HTR-8/SVneo (cell line): ENCODE measurements around the gene GADD45GIP1.
"Not testable (repeated sequence)": the region's sequence is repeated elsewhere in the genome, so short reads cannot be mapped to it uniquely, and the experiment has no call there.

Experiments
- DNase-seq: peaks from one replicate; pipeline ENCODE4 v3.0.0; 2011; ENCODE audit warnings: low spot score, mixed read lengths; ENCODE audit not compliant: insufficient read length
- FAIRE-seq: peaks from 2 replicates; lab custom pipeline; 2011; peaks lifted over from hg19 to GRCh38; lab: Jason Lieb, UNC

GADD45GIP1 gene

DNA sequence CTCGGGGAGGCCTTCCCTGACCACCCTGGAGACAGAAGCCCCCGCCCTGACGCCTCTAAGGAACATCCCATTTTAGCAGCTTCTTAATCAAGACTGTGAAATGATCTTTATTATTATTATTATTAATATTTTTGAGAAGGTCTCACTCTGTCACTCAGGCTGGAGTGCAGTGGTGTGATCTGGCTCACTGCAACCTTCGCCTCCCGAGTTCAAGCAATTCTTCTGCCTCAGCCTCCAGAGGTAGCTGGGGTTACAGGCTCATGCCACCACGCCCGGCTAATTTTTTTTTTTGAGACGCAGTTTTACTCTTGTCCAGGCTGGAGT is 8.8 kb upstream of the GADD45GIP1 start:
- DNase-seq (no peak), FAIRE-seq (no peak)

DNA sequence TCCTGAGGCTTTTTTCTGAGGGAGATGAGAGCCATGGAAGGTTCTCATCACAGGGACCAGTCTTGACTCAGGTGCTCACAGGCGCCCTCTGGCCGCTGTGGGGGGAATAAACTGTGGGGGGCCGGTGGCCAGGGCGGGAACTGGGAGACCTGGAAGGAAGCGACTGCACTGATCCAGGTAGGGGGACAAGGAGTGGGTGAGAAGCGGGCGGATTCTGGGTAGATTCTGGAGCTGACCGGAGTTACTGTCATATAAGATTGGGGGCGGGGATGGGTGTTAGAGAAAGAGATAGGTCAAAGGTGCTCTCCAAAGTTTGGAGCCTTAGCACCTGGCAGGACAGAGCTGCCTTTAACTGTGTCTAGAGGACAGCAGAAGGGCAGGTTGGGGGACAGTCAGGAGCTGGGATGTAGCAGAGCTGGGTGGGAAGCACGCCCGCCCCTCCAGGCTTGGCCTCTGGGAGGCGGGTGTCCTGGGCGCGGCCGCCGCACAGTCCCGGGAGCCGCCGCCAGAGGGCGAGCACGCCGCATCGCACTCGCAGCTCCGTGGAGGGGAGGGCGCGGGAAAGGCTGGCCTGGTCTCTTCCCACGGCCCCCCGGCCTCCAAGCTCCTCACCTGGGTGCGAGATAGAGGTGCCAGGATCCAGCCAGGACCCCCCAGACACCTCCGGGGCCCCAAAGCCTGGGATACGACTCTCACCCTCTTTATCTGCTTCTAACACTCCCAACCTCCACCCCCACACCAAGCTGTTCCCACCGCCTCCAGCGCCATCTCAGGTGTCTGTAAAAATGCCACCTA is 8.2 kb upstream of the GADD45GIP1 start:
- DNase-seq (peak; percentile 85), FAIRE-seq (peak; percentile 76)

DNA sequence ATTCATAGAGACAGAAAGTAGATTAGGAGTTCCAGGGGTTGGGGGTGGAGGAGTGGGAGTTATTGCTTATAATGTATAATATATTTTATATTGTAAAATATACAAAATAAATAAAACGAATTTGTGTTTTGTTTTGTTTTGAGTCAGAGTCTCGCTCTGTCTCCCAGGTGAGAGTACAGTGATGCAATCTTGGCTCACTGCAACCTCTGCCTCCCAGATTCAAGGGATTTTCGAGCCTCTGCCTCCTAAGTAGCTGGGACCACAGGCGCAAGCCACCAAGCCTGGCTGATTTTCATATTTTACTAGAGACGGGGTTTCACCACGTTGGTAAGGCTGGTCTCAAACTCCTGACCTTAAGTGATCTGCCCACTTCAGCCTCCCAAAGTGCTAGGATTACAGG is 2.5 kb upstream of the GADD45GIP1 start:
- FAIRE-seq (no peak), DNase-seq (no peak)

DNA sequence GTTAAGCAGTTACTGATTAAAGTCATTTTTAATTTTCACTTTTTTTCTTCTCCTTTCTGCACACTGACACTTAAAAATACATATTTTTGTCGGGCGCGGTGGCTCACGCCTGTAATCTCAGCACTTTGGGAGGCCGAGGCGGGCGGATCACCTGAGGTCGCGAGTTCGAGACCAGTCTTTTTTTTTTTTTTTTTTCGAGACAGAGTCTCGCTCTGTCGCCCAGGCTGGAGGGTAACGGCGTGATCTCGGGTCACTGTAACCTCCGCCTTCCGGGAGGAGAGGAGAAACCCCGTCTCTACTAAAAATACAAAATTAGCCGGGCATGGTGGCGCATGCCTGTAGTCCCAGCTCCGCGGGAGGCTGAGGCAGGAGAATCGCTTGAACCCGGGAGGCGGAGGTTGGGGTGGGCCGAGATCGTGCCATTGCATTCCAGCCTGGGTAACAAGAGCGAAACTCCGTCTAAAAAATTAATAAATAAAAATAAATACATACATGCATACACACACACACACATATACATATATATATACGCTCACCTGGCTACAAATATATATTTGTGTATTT is 448 bp upstream of the GADD45GIP1 start:
- DNase-seq, FAIRE-seq: not testable (repeated sequence)

DNA sequence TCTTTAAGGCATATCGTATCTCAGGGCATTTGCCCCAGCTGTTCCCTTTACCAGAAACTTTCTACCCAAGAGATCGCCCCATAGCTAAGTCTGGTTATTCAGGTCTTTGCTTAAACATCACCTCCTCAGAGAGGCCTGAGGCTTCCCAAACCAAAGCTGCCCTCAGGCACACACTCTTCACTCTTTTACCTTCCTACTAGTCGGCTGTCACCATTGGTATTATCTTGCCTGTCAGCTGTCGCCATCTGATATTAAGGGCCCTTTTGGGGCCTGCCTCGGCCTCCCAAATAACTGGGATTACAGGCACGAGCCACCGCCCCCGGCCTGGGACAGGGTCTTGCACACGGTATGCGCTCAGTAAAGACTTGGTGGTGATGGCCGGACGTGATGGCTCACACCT is 1.0 kb downstream of the GADD45GIP1 start:
- DNase-seq (no peak), FAIRE-seq (no peak)

DNA sequence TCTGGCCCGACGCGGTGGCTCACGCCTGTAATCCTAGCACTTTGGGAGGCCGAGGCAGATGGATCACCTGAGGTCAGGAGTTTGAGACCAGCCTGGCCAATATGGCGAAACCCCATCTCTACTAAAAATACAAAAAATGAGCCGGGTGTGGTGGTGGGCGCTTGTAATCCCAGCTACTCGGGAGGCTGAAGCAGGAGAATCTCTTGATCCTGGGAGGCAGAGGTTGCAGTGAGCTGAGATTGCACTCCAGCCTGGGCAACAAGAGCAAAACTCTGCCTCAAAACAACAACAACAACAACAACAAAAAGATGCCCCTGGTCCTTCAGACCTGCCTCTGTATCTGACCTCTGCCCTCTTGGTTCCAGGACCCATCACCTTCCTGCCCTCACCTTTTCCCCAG is 1.4 kb downstream of the GADD45GIP1 start:
- DNase-seq, FAIRE-seq: not testable (repeated sequence)

DNA sequence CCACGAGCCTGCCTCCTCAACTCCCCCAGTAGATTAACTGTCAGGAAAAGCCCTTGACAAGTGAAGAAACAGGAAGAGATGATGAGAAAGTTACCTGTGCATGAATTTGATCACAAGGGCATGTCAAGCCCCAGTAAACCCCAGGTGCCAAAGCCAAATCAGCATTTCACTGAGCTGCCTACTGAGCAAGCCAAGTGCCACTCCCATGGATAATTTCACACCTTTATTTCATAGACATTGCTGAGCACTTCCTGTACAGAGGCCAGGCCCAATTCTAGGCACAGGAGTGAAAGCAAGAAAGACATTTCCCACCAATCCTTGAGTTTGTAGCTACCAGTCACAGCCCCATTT is 2.4 kb downstream of the GADD45GIP1 start:
- FAIRE-seq: no peak
- no peak for DNase-seq

DNA sequence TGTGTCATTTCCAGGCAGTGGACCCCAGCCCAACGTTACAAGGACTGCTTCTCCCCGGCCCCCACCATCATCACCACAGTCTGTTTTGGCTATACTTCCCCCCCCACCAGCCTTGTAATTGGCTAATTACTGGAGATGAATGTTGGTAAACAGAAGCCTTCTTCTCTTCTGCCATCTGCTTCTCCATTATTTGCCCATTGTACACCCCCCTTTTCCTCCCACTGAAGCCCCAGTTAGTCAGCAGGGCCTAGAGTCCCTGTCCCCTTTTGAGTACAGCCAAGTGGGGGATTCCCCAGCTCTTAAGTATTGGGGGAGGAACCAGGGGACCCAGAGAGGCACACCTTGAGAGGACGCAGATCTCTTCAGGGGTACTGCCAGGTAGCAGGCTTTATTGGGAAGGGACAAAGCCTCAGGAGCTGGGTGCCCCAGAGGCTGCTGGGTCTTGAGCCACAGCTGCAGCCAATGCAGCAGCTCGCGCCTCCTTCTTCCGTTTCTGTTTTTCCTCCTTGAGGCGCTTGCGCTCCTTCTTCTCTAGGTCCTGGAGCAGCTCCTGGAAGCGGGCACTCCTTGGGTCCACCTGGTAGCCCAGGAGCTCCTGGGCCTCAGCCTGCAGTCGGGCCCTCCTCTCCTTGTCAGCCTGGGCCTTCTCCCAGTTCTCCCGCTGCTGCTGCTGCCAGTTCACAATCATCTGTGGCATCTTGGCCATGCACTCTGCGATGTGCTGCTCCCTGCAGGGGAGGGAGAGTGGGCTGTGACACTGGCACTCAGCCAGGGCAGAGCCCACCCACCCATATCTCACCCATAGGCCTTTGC is 3.0 kb downstream of the GADD45GIP1 start:
- FAIRE-seq (no peak), DNase-seq (no peak)

DNA sequence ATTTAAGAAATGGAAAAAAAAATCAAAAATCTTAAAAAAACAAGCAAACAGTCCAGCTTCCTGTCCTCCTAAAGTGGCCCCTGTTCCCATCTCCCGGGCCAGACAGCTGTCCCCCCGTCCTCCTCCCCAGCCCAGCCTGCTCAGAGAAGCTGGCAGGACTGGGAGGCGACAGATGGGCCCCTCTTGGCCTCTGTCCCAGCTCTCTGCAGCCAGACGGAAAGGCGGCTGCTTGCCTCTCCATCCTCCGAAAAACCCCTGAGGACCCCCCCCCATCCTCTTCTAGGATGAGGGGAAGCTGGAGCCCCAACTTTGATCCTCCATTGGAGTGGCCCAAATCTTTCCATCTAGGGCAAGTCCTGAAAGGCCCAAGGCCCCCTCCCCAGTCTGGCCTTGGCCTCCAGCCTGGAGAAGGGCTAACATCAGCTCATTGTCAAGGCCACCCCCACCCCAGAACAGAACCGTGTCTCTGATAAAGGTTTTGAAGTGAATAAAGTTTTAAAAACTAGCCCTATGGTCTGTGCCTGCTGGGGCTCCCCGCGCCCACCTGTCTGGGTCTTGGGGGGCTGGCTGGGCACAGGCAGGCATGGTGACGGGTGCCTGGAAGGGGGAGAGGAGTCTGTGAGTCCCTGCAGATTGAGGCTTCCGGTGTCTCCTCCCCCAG is 3.8 kb downstream of the GADD45GIP1 start:
- DNase-seq: no peak
- FAIRE-seq: no peak

DNA sequence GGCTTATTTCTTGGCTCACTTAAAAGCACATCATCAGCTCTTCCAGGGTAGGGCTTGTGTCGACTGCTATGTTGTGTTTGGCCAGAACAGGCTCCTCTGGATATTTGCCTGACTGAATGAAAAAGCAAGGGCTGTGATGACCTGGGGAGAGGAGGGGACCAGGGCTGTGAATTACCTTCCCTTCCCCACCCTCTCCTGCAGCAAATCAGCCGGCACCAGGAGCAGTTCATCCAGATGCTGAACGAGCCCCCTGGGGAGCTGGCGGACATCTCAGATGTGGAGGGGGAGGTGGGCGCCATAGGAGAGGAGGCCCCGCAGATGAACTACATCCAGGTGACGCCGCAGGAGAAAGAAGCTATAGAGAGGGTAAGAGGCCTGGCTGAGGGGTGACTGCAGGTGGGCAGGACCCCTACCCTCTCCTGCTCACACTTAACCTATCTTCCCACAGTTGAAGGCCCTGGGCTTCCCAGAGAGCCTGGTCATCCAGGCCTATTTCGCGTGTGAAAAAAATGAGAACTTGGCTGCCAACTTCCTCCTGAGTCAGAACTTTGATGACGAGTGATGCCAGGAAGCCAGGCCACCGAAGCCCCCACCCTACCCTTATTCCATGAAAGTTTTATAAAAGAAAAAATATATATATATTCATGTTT is 4.4 kb downstream of the GADD45GIP1 start:
- no peak for FAIRE-seq
- no peak for DNase-seq

DNA sequence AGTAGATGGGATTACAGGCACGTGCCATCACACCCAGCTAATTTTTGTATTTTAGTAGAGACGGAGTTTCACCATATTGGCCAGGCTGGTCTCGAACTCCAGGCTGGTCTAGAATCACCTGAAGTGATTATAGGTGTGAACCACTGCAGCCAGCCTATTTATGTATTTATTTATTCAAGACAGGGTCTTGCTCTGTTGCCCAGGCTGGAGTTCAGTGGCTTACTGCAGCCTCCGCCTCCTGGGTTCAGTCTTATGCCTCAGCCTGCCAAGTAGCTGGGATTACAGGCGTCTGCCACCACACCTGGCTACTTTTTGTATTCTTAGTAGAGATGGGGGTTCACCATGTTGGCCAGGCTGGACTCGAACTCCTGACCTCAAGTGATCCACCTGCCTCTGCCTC is 5.0 kb downstream of the GADD45GIP1 start:
- not testable (repeated sequence) for DNase-seq, FAIRE-seq

DNA sequence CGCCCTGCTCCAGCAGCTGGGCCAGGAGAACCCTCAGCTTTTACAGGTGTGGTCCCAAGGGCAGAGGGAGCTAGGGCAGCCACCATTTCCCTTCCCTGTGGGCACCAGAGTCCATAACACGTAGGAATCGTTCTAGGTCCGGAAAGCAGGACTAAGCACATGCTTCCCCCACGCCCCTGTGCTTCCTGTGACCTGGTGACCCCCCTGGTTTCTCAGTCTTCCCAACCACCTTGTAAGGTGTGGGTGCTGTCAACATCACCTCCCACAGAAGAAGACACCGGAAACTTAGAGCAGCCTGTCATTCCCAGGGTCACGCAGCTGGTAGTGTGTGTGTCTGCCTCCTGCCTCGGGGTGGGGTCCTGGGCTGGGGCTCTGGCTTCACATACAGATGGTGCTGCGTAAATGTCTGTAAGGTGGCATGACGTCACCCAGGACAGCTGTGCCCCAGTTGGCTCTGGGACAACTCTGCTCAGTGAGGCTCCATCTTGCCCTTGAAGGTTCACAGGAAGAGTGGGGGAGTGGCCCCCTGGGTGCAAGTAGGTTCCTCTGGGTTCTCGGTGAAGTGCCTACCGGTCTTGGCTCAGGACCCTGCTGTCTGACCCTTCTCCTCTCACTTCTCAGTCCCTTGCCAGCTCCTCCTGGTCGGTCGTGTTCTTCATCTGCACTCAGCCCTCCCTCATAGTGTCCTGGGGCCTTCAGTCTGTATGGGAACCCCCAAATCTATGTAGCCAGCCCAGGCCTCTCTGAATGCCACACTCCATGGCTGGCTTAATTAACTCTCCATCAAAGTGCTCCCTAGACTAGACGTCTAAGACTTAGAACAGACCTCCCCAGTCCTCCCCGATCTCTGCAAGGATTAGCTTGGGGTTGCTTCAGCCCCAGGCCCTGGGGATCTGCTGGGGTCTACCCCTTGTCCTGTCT is 7.4 kb downstream of the GADD45GIP1 start:
- FAIRE-seq (no peak), DNase-seq (no peak)

DNA sequence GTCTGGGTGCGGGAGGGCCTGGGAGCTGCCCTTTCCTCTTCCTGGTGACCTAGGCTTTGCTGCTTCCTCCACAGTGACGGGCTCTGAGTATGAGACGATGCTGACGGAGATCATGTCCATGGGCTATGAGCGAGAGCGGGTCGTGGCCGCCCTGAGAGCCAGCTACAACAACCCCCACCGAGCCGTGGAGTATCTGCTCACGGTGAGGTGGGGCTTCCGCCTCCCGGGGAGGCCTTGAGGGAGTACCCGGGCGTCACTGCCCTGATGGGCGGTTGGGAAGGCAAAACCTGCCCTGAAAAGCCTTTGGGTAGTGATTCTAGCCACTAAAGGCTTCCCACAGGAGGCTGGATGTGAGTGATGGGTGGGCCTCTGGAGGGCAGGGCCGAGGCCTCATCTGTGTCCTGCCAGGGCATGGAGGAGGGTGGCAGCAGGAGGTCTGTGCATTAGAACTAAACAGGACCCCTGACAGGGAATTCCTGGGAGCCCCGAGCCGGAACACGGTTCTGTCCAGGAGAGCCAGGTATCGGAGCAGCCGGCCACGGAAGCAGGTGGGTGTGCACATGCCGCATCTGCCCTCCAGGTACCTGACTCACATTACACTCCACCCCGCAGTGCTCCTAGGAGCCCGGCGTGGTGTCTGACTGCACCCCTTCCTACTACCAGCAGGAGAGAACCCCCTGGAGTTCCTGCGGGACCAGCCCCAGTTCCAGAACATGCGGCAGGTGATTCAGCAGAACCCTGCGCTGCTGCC is 8.2 kb downstream of the GADD45GIP1 start:
- DNase-seq (no peak), FAIRE-seq (no peak)

DNA sequence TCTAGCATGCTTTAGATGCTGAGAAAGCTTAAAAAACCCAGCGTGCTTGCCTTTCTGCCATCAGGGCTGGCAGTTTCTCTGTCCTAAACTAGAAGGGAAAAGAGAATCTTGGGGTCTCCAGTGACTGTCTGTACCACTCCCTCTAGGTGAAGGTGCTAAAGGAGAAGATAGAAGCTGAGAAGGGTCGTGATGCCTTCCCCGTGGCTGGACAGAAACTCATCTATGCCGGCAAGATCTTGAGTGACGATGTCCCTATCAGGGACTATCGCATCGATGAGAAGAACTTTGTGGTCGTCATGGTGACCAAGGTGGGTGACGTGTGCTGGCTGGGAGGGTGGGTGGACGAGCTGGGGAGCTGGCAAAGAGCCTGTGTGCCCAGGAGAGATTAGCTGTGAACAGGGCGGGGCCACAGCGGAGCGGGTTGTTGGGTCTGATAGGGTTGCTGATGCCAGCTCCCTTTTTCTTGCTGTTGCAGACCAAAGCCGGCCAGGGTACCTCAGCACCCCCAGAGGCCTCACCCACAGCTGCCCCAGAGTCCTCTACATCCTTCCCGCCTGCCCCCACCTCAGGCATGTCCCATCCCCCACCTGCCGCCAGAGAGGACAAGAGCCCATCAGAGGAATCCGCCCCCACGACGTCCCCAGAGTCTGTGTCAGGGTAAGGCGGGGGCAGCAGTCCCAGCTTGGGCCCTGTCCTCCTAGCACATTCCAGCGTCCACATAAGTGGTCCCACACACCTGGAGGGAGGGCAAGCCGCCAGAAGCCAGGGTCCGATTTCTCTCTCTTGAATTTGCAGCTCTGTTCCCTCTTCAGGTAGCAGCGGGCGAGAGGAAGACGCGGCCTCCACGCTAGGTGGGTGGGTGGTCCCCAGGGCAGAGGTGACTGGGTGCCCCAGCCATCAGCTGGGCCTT is 9.1 kb downstream of the GADD45GIP1 start:
- FAIRE-seq (no peak), DNase-seq (no peak)

DNA sequence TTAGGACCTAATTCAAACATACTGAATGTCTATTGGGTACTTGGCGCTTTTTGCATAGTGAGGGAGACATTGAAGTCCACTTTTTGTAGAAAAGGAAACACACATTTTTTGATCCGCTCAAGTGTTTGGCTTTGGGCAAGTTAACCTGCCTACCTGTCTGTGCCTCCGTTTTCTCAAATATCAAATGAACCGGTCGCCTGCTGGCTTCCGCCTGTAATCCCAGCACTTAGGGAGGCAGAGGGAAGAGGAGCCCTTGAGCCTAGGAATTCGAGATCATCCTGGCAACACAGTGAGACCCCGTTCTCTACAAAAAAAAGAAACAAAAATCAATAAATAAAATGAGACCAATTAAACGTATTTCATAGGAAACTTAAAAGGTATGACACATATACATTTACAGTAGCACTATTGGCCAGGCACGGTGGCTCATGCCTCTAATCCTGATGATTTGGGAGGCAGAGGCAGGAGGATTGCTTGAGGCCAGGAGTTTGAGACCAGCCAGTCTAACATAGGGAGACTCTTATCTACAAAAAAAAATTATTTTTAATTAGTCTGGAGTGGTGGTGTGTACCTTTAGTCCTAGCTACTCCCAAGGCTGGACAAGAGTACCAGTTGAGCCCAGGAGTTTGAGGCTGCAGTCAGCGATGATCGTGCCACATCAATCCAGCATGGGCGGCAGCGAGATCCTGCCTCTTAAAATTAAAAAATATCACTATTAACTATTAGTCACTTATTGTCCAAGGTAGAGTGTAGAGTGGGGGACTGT is 10.1 kb downstream of the GADD45GIP1 start:
- DNase-seq: no peak
- no peak for FAIRE-seq

DNA sequence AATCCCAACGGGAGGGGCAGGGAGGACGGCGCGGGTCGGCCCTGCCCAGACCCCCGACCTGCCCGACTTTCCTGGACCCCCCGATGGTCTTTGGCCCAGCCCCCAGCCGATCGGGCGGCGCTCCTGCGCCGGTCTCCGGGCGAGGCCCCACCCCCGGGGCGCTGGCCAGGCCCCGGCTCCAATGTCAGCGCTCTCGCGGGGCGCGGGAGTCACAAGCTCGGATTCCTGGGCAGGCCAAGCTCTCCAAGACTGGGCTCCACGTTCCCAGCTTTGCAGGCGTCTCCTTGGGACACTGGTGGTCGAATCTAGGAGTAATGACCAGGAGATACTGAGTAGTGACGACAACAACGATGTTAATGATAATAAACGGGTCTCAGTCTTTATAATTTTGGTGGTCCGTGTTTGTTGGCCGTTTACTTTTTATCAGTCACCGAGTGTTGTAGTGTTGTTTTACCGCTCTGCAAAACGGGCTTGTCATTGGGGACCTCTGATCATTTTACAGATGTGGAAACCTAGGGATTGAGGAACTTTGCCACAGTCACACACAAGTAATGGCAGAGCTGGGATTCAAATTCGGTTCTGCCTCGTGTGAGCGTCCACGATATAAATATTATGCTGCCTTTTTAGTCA is 10.8 kb downstream of the GADD45GIP1 start:
- FAIRE-seq (no peak), DNase-seq (peak; percentile 70)
